ENCODE measurements around the gene KCNIP3. TPM values are rescaled to one million over a fixed set of nuclear protein-coding genes. Genes with fewer than 3 reads are reported as not detected.
A peak's percentile ranks its signal among the peaks of the same experiment; 100 is the strongest.

KCNIP3 gene
- total RNA-seq, 4 donors from 2014 or later: 0.15 to 7.4 (median 2.3) TPM

DNA sequence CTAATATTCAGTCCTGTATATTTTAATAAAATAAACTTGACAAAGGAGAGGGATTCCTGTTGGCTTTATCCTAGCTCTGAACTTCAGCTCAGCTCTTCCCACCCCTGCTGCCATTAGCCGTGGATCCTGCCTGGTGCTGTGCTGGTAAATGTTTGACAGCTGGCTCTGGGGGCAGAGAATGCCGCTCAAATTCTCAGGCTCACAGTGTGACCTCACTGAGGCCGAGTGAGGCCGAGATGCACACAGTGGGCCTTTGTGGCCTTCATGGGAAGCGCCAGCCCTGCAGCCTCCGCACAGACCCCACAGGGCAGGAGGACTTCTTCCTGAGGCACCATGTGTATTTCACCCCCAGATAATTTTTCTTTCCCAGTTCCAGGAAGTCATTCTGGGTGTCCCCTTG lies 88.9 kb downstream of the KCNIP3 start:
- intact Hi-C loops (cut with DNase I): no loop called here
- DNase-seq: no peak
- 70 to 90% methylated on average over 1 to 3 of the region's 6 CpGs for WGBS, 2 donors
- Histone ChIP-seq H3K36me3 (no peaks in the 10 kb centered on the region), H3K9me3 (no peaks in the 10 kb centered on the region), H3K27me3 (peaks cover 0 to 18% (median 0%) of the 10 kb centered on the region in 4 donors), H3K4me1 (peaks cover 6 to 41% (median 10%) of the 10 kb centered on the region in 3 donors), H3K27ac (no peak overlapping the region), H3K4me3 (no peak overlapping the region)
- no peak for TF ChIP-seq POLR2A (IDR thresholded peaks at IDR 0.05)
- TF ChIP-seq, protein P1, sequence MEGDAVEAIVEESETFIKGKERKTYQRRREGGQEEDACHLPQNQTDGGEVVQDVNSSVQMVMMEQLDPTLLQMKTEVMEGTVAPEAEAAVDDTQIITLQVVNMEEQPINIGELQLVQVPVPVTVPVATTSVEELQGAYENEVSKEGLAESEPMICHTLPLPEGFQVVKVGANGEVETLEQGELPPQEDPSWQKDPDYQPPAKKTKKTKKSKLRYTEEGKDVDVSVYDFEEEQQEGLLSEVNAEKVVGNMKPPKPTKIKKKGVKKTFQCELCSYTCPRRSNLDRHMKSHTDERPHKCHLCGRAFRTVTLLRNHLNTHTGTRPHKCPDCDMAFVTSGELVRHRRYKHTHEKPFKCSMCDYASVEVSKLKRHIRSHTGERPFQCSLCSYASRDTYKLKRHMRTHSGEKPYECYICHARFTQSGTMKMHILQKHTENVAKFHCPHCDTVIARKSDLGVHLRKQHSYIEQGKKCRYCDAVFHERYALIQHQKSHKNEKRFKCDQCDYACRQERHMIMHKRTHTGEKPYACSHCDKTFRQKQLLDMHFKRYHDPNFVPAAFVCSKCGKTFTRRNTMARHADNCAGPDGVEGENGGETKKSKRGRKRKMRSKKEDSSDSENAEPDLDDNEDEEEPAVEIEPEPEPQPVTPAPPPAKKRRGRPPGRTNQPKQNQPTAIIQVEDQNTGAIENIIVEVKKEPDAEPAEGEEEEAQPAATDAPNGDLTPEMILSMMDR (IDR thresholded peaks at IDR 0.05): no peak

DNA sequence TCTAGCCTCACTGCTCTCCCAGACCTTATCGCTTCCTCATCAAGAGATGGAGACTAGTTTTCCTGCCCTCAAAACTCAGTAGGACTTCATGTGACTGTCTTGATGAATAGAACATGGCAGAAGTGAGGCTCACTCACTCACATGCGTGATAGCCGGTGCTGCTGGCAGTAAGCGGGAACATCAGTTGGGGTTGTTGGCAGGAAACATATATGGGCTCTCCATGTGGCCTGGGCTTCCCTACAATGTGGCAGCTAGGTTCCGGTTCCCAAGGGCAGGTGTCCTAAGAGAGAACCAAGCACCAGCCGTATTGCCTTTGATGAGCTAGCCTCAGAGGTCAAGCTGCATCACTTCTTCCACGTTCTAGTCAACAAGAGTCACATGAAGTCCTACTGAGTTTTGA lies 90.2 kb downstream of the KCNIP3 start:
- no peaks in the 10 kb centered on the region for H3K36me3 ChIP-seq
- H3K4me3 ChIP-seq: no peak overlapping the region
- no peak overlapping the region for H3K27ac ChIP-seq
- H3K4me1 ChIP-seq: peaks cover 6 to 41% (median 10%) of the 10 kb centered on the region in 3 donors
- 85 to 96% methylated on average over 6 to 7 of the region's 7 CpGs for whole genome bisulfite sequencing, 2 donors
- TF ChIP-seq, protein P1 (IDR thresholded peaks at IDR 0.05): no peak
- TF ChIP-seq POLR2A (IDR thresholded peaks at IDR 0.05): no peak
- H3K27me3 ChIP-seq: peaks cover 0 to 18% (median 0%) of the 10 kb centered on the region in 4 donors
- no peaks in the 10 kb centered on the region for H3K9me3 ChIP-seq
- intact Hi-C loops (cut with DNase I): no loop called here
- no peak for DNase-seq

DNA sequence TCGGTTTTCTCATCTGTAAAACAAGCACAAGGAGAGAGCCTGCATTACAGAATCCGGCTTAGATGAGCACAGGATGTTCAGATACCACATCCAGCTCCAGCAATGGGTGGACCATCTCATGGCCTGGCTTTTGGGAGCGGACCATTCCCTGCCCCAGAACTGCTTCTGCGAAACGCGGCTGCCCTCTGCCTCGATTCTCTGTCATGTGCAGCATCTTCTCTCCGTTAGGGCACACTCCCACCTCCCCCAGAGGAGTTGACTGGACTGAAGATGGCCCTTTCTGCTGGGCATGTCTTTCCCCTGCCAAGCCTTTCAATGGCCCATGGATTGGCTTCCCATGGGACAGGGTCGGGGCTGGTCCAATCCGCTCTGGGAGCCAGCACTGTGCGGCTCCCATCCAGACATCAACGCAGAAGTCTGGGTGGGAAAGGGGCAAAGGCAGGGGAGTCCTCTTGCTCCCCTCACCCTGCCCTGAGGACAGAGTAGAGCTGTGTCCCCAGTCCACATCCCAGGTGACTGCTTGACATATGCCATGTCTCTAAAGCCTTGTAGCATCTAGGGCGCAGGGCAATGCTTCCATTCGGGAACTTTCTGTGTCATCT lies 91.0 kb downstream of the KCNIP3 start:
- H3K27ac ChIP-seq: no peak overlapping the region
- H3K4me3 ChIP-seq: no peak overlapping the region
- H3K36me3 ChIP-seq: no peaks in the 10 kb centered on the region
- no peaks in the 10 kb centered on the region for H3K9me3 ChIP-seq
- 83 to 89% methylated on average over 9 to 10 of the region's 14 CpGs for WGBS, 2 donors
- TF ChIP-seq POLR2A (IDR thresholded peaks at IDR 0.05): no peak
- TF ChIP-seq, protein P1 (IDR thresholded peaks at IDR 0.05): no peak
- intact Hi-C loops (cut with DNase I): no loop called here
- peaks cover 6 to 41% (median 10%) of the 10 kb centered on the region in 3 donors for H3K4me1 ChIP-seq
- no peak for DNase-seq
- peaks cover 0 to 18% (median 0%) of the 10 kb centered on the region in 4 donors for H3K27me3 ChIP-seq

DNA sequence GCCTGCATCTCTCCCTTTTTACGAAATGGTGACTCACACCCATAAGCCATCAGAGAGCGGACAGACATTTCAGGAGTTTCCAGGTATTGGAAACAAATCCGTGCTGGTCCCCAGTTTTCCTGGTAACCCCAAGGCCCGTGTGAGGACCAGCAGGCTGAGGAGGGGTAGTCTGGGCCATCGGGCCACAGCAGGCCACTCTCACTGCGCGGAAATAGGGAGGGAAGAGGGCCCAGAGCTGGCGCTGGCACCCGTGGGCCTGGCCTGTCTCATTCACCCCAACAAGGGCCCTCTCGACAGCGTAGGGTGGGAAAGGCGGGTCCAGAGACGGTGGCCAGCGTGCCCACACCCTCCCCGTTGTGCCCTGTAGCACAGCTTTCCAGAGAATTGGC lies 91.7 kb downstream of the KCNIP3 start:
- peaks cover 0 to 18% (median 0%) of the 10 kb centered on the region in 4 donors for H3K27me3 ChIP-seq
- no peaks in the 10 kb centered on the region for H3K9me3 ChIP-seq
- 28 to 30% methylated on average over 11 to 12 of the region's 15 CpGs for WGBS, 2 donors
- no peak for DNase-seq
- H3K27ac ChIP-seq: no peak overlapping the region
- no peaks in the 10 kb centered on the region for H3K36me3 ChIP-seq
- intact Hi-C loops (cut with DNase I): no loop called here
- peaks cover 6 to 39% (median 10%) of the 10 kb centered on the region in 3 donors for H3K4me1 ChIP-seq
- H3K4me3 ChIP-seq: no peak overlapping the region
- TF ChIP-seq, protein P1 (IDR thresholded peaks at IDR 0.05): no peak
- TF ChIP-seq POLR2A (IDR thresholded peaks at IDR 0.05): no peak

DNA sequence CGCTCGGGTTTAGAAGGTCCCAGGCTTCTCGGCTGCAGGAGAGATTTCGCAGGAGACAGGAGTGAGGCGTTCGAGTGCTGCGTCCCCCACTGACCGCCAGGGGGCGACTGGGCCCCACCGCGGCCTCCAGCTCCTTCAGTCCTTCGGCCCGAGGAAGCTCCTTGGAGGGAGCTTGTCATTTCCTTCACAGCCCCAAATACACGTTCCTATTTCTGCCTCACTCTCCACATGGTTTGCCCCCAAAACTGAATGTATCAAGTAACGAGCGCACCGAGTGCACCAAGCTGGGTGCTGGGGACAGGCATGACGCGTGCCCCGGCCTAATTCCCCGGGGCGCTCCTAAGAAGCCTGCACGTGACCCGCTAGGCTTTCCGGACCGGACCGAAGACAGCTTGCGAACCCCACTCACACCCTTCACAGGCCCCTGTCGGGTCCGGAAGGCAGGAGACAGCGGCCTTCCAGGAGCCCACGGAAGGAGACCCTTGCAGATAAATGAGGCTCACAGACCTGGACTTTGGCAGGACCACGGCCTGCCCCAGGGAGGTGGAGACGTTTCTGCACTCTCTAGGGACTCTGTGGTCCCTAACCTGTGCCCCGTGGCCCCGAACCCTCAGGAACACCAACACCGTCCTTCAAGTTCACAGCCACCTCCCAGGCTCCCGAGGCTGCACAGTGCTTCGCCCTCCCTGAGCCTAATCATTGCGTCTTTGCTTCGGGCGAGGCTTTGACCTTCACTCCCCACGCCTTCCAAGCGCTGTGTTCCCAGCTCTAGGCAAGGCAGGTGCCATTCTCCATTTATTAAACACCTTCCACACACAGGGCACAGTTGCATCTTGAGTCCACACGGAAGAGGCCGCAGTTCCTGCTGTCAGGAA lies 92.3 kb downstream of the KCNIP3 start:
- WGBS, 2 donors: 56 to 83% methylated on average over 17 to 29 of the region's 46 CpGs

More for the DNA sequence above, 92.3 kb downstream of the KCNIP3 start:
- no peak for DNase-seq
- TF ChIP-seq, protein P1 (IDR thresholded peaks at IDR 0.05): peak; percentile 45 to 87 (median 74)
- TF ChIP-seq POLR2A (IDR thresholded peaks at IDR 0.05): no peak
- intact Hi-C loops (cut with DNase I): no loop called here
- Histone ChIP-seq H3K4me3 (peak overlapping the region in 1 of 4 donors; percentile 7), H3K9me3 (no peaks in the 10 kb centered on the region), H3K4me1 (peaks cover 4 to 32% (median 7%) of the 10 kb centered on the region in 3 donors), H3K27me3 (peaks cover 0 to 18% (median 0%) of the 10 kb centered on the region in 4 donors), H3K36me3 (no peaks in the 10 kb centered on the region), H3K27ac (no peak overlapping the region)

Measured in esophagus squamous epithelium (tissue), 5 donors.